Upper lobe of right lung (tissue), 1 donor: ENCODE results near the gene LUM. TPM values are rescaled to one million over a fixed set of nuclear protein-coding genes. Genes with fewer than 3 reads are reported as not detected.

Experiments
- ATAC-seq: fragments of 200-7000 bp; cut with Tn5 transposase; one replicate; pipeline ENCODE4 v1.9.1; 2020; ENCODE audit warnings: mild to moderate bottlenecking, moderate library complexity
- DNase-seq: peaks from one replicate; pipeline ENCODE4 v3.0.0-alpha.2; 2020
- H3K27ac ChIP-seq: fragments of 200-600 bp; one replicate; pipeline ENCODE4 v1.8.0; 2022
- H3K27me3 ChIP-seq: fragments of 200-600 bp; one replicate; pipeline ENCODE4 v1.8.0; 2022; ENCODE audit warnings: mild to moderate bottlenecking
- H3K36me3 ChIP-seq: fragments of 200-600 bp; one replicate; pipeline ENCODE4 v1.8.0; 2022
- H3K4me1 ChIP-seq: fragments of 200-600 bp; one replicate; pipeline ENCODE4 v1.8.0; 2022
- H3K4me3 ChIP-seq: fragments of 200-600 bp; one replicate; pipeline ENCODE4 v1.8.0; 2022; ENCODE audit warnings: mild to moderate bottlenecking
- H3K9me3 ChIP-seq: fragments of 200-600 bp; one replicate; pipeline ENCODE4 v1.8.0; 2022
- CTCF ChIP-seq: fragments of 200-600 bp; IDR thresholded peaks from one replicate; pipeline ENCODE4 v1.8.0; 2022; ENCODE audit warnings: antibody characterized with exemption
- intact Hi-C: fragments of 100-400 bp; cut with DNase I; formaldehyde crosslinking; loops from one replicate; pipeline ENCODE4 v1.11.0; 2022
- total RNA-seq: library from RNA; stranded (reverse); fragmentation: NEBNext Ultra II Directional; extraction: Animal tissue kit (Norgen Biotek cat#: 25700); gene quantifications from one replicate; pipeline ENCODE4 v1.2.1, GENCODE V29; 2021
- donor health status: DM: no; HTN: yes; CAD: no; lungs with severe emphysema.

Gene LUM
- total RNA-seq, 1 donor from 2014 or later, result 361 TPM

- H3K36me3 ChIP-seq, result no peaks in the 10 kb centered on the region
- intact Hi-C loops, result no loop called here
- DNase-seq (no peak), ATAC-seq (no peak)
- H3K27me3 ChIP-seq, result no peaks in the 10 kb centered on the region
- no peaks in the 10 kb centered on the region for H3K9me3 ChIP-seq
- no peak overlapping the region for H3K27ac ChIP-seq
- H3K4me3 ChIP-seq, result no peak overlapping the region
- no peaks in the 10 kb centered on the region for H3K4me1 ChIP-seq
- TF ChIP-seq CTCF, result no peak
Observed at GRCh38 chr12:91133871-91134270, 22.6 kb upstream of the LUM start.

- Histone ChIP-seq H3K4me1 (no peaks in the 10 kb centered on the region), H3K27ac (no peak overlapping the region), H3K4me3 (no peak overlapping the region), H3K36me3 (no peaks in the 10 kb centered on the region), H3K27me3 (no peaks in the 10 kb centered on the region), H3K9me3 (no peaks in the 10 kb centered on the region)
- ATAC-seq (no peak), DNase-seq (no peak)
- no peak for TF ChIP-seq CTCF
- intact Hi-C loops, result no loop called here
Observed at GRCh38 chr12:91129662-91130362, 18.5 kb upstream of the LUM start.

- no peak for ATAC-seq
- no peak overlapping the region for H3K27ac ChIP-seq
Observed at GRCh38 chr12:91127751-91128150, 16.5 kb upstream of the LUM start.

GRCh38 chr12:91127306-91127705 is 16.0 kb upstream of the LUM start:
- Histone ChIP-seq H3K36me3 (no peaks in the 10 kb centered on the region), H3K4me3 (no peak overlapping the region), H3K27ac (no peak overlapping the region), H3K4me1 (no peaks in the 10 kb centered on the region), H3K9me3 (no peaks in the 10 kb centered on the region), H3K27me3 (no peaks in the 10 kb centered on the region)
- no peak for DNase-seq
- no peak for TF ChIP-seq CTCF
- intact Hi-C loops, result no loop called here
- no peak for ATAC-seq

More at GRCh38 chr12:91127751-91128150, 16.5 kb upstream of the LUM start:
- Histone ChIP-seq H3K4me3 (no peak overlapping the region), H3K27me3 (no peaks in the 10 kb centered on the region), H3K9me3 (no peaks in the 10 kb centered on the region), H3K36me3 (no peaks in the 10 kb centered on the region), H3K4me1 (no peaks in the 10 kb centered on the region)
- intact Hi-C loops, result no loop called here
- TF ChIP-seq CTCF, result no peak
- DNase-seq, result no peak

GRCh38 chr12:91126516-91126915 is 15.2 kb upstream of the LUM start:
- no peaks in the 10 kb centered on the region for H3K27me3 ChIP-seq
- no peaks in the 10 kb centered on the region for H3K36me3 ChIP-seq
- no peak overlapping the region for H3K27ac ChIP-seq
- H3K4me1 ChIP-seq, result no peaks in the 10 kb centered on the region
- no peak for ATAC-seq
- TF ChIP-seq CTCF, result no peak
- no peaks in the 10 kb centered on the region for H3K9me3 ChIP-seq
- no peak for DNase-seq
- intact Hi-C loops, result no loop called here
- no peak overlapping the region for H3K4me3 ChIP-seq
